GM23338 (cell line): ENCODE results near the gene ZBTB39.
"Not testable (repeated sequence)": the region's sequence is repeated elsewhere in the genome, so short reads cannot be mapped to it uniquely, and the experiment has no call there.

Experiments used
- EZH2 ChIP-seq: fragments of 200-600 bp; sonication (generic); IDR thresholded peaks from one replicate; pipeline ENCODE4 v1.8.0; 2017; ENCODE audit warnings: antibody characterized with exemption, mild to moderate bottlenecking, low read depth; ENCODE audit not compliant: unreplicated experiment
- EZH2phosphoT487 ChIP-seq: fragments of 200-600 bp; sonication (generic); IDR thresholded peaks from one replicate; pipeline ENCODE4 v1.8.1; 2018; ENCODE audit warnings: antibody characterized with exemption; ENCODE audit not compliant: unreplicated experiment
- JUNB ChIP-seq: IDR thresholded peaks from one replicate; pipeline ENCODE4 v1.6.1; 2016; ENCODE audit warnings: antibody characterized with exemption; ENCODE audit not compliant: unreplicated experiment
- POLR2AphosphoS5 ChIP-seq: IDR thresholded peaks from 2 replicates; pipeline ENCODE4 v1.6.1; 2016; ENCODE audit warnings: antibody characterized with exemption, low read depth
- ZNF114 ChIP-seq: fragments of 250-450 bp; sonication (Bioruptor Pico); IDR thresholded peaks from 2 replicates; pipeline ENCODE4 v1.5.0; 2020; ENCODE audit warnings: mild to moderate bottlenecking, moderate library complexity
- TF ChIP-seq, protein P1 (sequence below), 2 experiments: fragments of 200-600 bp in 1 of 2; sonication (generic) in 1 of 2; conservative IDR thresholded peaks; 2 replicates each; pipeline versions ENCODE4 v1.5.1 to v1.6.1; 2016 to 2017; ENCODE audit warnings: antibody characterized with exemption in 2 of 2, low read depth in 2 of 2, mild to moderate bottlenecking in 2 of 2, moderate library complexity in 1 of 2
- TF ChIP-seq, protein P2 (sequence below): IDR thresholded peaks from one replicate; pipeline ENCODE4 v1.6.1; 2018; ENCODE audit warnings: antibody characterized with exemption; ENCODE audit not compliant: unreplicated experiment
- TF ChIP-seq, protein P3 (sequence below): IDR thresholded peaks from 2 replicates; pipeline ENCODE4 v1.6.1; 2016; ENCODE audit warnings: antibody characterized with exemption

DNA sequence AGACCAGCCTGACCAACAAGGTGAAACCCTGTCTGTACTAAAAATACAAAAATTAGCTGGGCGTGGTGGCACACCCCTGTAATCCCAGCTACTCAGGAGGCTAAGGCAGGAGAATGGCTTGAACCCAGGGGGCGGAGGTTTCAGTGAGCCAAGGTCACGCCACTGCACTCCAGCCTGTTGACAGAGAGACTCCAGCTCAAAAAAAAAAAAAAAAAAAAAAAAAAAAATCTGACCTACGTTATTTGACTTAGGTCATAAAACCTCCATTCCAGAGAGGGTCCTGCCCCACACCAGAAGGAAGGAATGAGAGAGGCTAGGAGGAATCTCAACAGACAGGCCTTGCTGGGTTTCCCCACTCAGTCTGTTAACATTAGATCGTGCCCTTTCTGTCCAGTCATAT lies 12.0 kb upstream of the ZBTB39 start:
- TF ChIP-seq, protein P1, sequence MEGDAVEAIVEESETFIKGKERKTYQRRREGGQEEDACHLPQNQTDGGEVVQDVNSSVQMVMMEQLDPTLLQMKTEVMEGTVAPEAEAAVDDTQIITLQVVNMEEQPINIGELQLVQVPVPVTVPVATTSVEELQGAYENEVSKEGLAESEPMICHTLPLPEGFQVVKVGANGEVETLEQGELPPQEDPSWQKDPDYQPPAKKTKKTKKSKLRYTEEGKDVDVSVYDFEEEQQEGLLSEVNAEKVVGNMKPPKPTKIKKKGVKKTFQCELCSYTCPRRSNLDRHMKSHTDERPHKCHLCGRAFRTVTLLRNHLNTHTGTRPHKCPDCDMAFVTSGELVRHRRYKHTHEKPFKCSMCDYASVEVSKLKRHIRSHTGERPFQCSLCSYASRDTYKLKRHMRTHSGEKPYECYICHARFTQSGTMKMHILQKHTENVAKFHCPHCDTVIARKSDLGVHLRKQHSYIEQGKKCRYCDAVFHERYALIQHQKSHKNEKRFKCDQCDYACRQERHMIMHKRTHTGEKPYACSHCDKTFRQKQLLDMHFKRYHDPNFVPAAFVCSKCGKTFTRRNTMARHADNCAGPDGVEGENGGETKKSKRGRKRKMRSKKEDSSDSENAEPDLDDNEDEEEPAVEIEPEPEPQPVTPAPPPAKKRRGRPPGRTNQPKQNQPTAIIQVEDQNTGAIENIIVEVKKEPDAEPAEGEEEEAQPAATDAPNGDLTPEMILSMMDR (conservative IDR thresholded peaks at IDR 0.05; ENCODE audit: low read depth in 2 of 2) = not testable (repeated sequence)
- TF ChIP-seq POLR2AphosphoS5, ZNF114, EZH2phosphoT487, JUNB, EZH2: not testable (repeated sequence)
- TF ChIP-seq, protein P2, sequence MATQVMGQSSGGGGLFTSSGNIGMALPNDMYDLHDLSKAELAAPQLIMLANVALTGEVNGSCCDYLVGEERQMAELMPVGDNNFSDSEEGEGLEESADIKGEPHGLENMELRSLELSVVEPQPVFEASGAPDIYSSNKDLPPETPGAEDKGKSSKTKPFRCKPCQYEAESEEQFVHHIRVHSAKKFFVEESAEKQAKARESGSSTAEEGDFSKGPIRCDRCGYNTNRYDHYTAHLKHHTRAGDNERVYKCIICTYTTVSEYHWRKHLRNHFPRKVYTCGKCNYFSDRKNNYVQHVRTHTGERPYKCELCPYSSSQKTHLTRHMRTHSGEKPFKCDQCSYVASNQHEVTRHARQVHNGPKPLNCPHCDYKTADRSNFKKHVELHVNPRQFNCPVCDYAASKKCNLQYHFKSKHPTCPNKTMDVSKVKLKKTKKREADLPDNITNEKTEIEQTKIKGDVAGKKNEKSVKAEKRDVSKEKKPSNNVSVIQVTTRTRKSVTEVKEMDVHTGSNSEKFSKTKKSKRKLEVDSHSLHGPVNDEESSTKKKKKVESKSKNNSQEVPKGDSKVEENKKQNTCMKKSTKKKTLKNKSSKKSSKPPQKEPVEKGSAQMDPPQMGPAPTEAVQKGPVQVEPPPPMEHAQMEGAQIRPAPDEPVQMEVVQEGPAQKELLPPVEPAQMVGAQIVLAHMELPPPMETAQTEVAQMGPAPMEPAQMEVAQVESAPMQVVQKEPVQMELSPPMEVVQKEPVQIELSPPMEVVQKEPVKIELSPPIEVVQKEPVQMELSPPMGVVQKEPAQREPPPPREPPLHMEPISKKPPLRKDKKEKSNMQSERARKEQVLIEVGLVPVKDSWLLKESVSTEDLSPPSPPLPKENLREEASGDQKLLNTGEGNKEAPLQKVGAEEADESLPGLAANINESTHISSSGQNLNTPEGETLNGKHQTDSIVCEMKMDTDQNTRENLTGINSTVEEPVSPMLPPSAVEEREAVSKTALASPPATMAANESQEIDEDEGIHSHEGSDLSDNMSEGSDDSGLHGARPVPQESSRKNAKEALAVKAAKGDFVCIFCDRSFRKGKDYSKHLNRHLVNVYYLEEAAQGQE = not testable (repeated sequence)
- TF ChIP-seq, protein P3, sequence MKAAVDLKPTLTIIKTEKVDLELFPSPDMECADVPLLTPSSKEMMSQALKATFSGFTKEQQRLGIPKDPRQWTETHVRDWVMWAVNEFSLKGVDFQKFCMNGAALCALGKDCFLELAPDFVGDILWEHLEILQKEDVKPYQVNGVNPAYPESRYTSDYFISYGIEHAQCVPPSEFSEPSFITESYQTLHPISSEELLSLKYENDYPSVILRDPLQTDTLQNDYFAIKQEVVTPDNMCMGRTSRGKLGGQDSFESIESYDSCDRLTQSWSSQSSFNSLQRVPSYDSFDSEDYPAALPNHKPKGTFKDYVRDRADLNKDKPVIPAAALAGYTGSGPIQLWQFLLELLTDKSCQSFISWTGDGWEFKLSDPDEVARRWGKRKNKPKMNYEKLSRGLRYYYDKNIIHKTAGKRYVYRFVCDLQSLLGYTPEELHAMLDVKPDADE = not testable (repeated sequence)
